ENCODE data around the gene SRGAP3.
"Not testable (repeated sequence)": the region's sequence is repeated elsewhere in the genome, so short reads cannot be mapped to it uniquely, and the experiment has no call there.

SRGAP3 gene

DNA sequence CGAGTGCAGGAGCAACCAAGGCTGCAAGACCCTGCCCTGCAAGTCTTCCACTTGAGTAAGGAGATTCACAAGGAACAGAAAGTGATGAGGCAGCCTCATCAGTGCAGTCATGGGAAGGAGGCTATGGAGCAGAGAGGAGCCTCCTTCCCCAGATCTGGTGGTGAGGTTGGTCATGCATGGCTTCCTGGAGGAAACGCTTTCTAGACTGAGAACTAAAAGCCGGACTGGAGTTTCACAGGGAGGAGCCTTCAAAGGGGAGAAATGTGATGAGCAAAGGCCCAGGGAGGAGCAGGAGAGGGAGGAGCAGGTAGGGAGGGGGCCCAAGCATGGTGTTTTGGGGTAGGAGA is 139.9 kb downstream of the SRGAP3 start:
- DNase-seq: no peak

DNA sequence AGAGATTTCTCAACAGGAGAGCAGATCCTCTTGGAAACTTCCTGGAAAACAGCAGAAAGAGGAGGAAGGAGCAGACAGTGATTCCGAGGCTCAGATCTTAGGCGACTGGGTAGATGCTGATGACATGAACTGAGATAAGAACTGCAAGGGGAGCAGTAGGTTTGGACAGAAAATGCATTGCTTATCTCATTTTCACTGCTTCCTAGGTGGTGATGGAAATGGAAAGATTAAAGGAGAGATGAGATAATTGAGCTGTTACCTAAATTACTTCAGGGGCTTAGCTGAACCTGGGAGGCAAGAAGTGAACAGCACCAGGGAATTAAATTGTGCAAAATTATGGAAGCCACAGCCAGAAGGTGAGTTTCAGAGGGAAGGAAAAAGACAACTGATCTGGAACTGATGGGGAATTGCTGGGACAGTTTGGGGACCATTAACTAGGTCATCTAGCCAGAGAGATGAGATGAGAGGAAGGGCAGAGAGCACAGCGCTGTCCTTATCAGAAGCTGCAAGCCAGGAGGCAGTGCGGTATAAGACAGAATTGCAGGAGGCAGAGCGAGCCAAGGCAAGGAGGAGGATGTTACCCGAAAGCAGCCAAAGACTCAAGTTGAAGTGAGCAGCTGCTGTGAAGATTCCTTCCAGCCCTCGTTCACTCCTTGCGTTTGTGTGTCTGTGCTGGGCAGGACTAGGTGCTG is 140.4 kb downstream of the SRGAP3 start:
- no peak for DNase-seq

DNA sequence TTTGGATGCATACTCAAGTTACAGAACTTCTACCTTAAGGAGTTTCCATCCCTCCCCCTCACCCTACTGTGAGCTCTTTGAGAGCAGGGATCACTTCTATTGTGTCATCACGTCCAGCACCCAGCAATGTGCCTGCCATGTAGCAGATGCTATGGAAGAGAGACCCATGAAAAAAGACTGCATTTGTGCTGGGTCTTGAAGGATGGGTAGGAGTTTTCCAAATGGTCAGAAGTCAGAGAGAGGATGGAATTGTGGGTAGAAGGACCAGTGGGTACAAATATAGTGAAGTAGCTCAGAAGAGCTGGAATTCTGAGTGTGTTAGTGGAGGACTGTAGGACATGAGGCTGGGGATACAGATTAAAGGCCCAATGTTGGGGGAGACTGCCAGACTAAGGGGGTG is 141.7 kb downstream of the SRGAP3 start:
- DNase-seq: no peak

DNA sequence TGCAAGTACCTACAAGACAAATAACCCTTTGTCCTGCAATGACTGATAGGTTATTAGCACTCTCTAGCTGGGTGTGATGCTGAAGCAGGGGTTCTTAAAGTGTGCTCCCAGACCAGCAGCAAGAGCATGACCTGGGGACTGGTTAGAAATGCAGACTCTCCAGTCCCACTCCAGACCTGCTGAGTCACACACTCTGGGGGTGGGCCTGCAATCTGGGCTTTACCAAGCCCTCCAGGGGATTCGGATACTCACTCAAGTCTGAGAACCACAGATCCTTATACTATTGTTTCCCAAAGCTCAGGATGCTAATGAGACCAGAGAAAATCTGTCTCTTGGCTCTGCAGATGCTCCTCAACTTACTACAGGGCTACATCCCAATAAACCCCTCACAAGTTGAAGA is 144.0 kb downstream of the SRGAP3 start:
- no peak for DNase-seq

DNA sequence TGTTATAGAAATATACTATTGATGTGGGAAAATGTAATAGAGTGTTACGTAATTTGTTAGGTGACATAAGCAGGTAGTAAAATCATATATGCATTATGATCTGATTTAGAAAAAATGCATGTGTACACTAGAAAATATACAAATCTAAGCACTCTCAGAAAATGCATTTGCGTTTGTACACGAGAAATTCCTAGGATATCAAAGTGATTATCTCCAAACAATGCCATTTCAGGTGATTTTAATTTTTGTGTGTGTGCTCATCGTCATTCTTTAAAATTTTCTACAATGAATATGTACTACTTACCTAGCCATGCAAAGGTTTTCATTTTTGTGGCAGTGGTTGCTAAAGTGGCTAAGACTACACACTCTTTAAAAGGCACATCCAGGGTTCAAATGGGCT is 145.3 kb downstream of the SRGAP3 start:
- no peak for DNase-seq

DNA sequence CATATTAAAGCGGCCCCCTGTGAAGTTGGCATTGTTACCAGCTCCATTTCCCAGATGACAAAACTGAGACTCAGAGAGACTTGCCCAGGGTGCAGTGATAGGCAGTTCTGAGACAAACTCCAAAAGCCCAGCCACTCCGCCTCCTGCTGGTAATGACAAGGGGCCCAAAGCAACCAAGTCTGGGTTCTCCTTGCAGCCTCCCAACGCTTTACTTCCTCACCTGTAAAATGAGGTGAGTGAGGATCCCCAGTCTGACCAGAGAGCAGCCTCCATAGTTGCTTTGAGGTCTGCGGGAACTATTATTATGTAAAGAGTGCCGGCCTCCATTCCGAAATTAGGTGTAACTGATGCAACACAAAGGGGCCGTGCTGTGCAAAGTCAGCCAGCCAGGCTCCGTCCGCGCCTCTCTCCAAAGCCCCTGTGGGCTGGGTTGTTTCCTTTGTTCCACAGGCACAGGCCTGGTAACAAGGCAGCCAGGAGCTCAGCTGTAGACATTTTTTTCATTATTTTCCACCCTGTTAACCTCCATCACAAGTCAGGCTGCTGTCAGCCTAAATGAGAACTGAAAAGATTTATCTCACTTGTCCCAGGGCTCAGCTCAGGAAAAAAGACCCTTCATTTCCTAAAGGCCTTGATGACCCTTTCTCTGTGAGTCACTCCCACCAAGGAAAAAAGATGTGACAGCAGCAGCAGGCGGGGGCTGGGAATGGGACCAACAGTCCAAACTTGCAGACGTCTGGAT is 147.0 kb downstream of the SRGAP3 start:
- DNase-seq: no peak

DNA sequence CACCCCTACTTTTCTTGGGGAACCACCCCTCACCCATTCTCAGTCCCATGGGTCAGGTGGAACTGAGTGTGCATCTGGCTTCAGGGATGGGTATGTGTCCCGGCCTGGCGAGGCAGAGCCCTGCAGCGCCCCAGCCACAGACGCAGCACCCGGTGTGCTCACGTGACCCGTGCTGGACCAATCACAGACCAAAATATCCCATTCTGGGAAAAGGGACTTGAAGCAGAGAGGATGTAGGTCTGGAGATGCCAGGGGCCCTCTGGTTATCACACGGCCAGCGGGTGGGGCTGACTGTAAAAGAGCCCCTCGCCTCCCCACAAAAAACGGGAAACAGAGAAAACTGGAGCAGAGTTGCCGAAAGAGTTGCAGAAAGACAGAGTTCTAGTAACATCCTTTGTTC is 148.2 kb downstream of the SRGAP3 start:
- DNase-seq: no peak

DNA sequence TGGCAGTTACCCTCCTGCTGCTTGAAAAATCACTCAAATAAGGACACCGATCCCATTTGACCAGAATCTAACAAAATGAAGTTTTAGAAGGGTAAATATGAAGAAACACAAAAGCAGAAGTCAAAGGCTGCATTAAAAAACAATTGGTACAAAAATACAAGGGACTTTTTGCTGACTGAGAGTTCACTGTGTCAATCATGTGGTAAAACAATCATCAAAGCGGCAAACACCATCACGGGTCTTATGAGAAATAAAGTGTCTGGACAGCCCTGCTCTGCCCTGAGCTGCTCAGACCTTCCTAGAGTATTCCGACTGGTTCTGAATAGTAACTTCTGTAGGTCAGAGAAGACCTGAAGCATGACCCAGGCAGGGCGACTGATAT is 148.9 kb downstream of the SRGAP3 start:
- no peak for DNase-seq

DNA sequence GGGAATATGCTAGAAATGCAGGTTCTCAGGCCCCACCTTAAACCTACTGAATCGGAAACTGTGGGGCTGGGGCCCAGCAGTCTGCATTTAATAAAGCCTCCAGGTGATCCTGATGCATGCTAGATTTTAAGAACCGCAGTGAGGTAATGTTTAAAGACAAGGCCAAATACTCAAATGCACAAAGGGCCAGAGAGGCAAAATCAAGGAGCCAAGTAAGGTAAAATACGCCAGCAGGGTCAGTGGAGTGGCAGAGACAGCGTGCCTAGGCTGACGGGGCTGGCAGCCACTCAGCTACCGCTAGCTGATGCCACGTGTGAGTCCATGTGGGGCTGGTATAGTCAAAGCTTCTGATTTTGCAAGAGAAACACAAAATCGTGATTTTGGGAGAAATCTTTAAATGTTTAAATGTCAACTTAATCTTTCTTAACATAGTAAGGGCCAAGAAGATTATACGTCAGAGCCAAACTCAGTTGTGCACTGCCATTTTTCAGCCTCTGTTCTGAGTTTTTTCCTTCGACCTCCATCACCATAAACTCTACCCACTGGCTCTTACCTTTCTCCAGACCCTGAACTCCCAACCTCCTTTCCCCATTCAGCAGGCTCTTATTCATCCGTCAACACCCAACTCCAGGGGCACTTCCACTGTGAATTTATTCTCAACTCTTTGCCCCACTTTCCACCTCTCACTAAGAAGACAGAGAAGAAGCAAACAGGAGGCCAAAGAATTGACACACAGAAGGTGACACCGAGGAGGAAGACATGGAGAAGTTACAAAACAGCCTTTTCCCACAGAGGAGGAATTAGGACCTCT is 149.5 kb downstream of the SRGAP3 start:
- no peak for DNase-seq

DNA sequence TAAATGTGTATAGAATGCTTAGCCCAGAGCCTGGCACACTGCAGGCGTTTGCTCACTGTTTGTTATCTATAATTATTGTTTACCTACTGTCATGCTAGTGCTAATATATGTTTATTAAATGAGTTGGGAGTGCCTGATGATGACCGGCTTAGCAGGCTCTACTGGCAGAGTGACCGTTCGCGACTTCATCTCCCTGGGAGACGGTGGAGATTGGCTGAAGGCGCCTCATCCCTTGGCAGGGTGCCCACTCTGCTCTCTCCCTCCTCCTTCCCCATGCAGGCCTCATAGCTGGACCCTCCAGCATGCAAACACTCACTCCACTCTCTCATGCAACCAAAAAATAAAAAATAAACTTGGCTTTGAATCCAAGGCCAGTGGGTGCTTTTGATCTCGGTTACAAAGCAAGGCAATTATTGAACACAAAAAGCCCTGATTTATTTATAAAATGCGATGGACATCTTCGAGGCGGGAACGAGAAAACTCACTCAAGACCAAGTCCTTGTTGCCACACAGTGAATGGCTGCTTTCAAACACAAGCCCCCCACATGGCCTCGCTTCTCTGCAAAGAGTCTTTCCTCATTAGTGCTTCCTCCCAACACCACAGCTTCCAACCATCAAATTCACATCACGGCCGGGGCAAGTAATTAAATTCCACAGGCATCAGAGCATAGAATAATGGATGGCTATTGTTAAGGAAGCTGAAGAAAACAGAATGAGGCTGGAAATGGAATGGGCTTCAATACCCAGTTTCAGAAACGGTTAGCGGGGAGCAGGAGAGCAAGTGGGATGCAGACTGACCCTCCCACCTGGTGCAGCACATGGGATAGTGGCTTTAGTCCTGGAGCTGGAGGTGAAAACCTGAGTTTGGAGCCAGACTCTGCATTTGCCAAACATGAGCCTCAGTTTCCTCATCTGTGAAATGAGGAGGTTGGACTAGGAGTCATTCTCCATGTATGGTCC is 150.4 kb downstream of the SRGAP3 start:
- DNase-seq: no peak

DNA sequence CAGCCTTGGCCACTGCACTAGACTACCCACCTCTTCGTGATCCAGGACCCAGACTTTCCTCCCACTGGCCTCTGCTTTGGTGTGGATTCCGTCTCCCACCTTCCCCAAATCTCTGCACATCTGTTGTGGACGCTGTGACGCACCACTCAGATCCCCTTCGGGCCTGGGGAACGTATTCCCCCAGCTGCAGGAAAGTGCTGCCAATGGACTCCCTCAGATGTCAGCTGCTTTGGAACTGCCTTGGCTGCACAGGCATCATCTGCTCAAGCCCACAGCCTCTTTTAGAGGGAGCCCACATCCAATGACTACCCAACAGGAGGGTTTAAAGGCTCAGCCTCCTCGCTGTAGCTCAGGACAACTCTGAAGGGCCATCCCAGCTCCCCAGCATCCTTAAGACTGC is 152.0 kb downstream of the SRGAP3 start:
- DNase-seq: no peak

DNA sequence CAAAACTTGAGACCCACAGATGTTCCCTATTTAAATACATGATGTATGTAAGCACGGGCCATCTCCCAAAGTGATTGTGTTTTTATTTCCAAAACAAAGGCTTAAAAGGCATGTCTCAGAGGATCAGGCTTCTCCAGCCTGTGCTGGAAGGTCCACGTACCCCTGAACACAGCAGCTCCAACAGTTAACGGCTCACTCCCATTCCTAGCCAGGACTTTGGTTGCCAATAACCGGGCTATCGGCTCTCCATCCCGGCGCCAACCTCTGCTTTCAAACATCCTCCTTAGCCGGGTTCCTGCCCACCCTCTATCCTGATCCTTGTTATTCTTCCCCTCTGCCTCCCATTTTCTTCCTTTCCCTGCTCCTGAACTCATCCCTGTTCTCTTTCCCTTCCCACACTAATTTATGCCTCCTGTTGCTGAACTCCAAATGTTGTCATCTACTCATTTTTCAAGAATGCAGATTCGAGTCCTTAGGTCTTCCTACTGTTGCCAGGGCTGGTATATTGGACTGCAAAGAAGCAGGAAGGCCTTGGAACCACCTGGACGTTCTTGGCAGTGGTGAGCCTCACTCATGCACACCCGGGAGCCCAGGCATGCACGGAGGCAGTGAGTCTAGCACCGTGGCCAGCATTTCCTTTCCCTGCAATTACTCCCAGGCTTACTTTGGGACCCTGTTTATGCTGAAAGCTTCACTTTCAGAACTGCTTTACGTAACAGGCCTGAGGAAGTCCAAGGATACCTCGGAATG is 157.8 kb downstream of the SRGAP3 start:
- DNase-seq: no peak

DNA sequence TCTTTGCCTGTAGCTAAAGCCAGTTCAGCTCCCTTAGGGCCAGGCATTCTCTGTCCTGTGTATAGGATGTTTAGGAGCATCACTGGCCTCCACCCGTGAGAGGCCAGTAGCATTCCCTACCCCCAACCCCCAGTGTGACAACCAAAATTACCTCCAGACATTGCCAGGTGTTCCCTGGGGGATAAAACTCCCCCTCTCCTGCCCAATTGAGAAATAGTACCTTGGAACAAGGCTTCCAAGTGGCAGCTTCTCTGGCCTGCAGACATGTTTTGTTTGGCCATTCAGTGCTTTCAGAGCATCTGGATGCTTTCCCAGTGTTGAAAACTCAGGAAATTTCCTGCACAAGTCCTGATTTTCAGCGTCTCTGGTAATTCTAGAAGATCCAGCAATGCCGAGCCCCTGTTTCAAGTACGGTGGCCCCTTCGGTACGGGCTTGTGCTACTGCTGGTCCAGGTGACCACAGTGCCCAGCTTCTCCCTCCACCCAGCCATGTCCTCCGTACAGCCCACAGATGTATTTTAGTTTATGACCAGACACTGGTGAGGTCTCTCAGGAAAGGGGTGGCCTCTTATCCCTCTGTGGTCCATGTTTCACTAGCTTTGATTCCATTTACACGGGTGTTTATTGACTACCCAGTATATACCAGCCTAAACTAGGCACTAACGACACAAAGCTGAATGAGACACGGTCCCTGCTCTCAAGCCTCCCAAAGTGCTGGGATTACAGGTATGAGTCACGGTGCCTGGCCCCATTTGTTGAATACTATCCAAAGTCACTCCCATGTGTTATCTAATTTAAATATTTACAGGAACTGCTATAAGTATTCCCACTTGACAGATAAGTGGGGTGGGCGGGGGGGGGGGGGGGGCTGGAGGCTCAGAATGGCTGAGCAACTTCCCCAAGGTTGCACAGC is 160.7 kb downstream of the SRGAP3 start:
- DNase-seq: no peak

DNA sequence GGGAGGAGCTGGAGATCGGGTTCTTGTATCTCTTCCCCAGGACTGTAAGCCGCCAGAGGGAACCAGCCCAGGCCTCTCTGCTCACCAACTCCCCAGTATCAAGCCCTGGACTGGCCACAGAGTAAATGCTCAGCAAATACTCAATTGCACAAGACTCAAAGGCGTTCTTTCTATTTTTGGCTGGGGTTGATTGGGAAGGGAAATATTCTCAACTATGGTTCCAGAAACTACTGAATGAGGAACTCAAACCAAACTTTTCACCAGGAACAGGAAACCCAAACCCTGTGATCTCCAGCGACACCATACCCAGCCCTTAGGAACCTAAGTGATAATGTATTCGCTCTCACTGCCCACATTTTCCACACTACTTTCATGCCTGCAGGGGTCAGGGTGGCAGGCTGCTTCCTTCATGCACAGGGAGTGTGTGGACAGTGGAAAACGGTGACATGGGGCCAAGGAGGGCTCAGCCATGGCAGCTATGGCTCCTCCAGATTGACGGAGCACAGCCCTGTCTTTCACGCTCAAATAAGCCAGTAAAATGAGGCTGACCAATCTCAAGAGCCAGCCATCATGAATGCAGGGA is 161.5 kb downstream of the SRGAP3 start:
- no peak for DNase-seq

DNA sequence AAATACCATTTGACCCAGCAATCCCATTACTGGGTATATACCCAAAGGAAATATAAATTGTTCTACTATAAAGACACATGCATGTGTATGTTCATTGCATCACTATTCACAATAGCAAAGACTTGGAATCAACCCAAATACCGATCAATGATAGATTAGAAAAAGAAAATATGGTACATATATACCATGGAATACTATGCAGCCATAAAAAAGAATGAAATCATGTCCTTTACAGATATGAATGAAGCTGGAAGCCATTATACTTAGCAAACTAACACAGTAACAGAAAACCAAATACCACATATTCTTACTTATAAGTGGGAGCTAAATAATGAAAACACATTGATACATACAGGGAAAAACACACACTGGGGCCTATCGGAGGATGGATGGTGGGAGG is 164.0 kb downstream of the SRGAP3 start:
- not testable (repeated sequence) for DNase-seq

DNA sequence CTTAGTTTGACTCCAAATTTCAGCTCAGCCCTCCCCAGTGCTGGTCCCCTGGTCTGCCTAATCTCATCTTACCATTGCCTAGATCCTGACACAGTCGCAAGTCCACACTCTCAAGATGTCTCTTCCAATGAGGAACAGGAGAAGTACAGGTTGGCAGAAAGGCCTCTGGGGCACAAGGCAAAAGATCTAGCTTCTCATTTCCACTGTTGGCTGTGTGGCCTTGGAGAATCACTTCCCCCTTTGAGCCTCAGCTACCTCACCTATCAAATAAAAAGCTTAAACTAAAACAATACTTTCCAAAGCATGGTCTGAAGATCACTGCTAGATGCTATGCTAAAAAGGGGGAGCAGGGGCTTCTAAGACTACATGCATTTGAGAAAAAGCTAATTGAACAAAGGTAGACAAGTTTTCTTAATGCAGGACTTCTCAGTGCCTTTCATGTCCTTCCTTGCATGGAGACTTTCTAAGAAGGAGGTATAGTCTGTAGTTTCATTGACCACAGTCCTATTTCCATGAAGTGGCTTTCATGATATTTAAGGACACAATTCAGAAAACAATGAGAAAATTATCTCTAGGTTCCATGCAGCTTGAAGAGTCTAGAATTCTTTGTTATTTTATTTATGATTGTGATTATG is 168.1 kb downstream of the SRGAP3 start:
- DNase-seq: no peak

DNA sequence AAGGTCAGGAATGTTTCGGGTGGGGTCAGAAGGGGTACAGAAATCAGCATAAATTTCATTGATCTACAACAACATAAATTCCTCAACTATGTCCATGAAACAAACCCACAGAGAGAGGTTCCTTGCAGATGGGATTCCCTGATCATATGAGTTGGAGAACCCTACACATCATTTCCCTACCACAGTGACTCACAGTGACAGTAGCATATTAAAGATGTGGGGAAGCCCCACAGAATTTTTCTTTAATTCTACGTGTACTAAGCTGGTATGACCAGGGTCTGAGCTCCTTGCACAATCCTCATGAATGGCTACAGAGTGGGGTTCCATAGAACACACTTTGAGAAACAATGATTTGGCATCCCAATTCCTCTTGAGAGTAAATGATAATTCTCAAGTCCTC is 169.3 kb downstream of the SRGAP3 start:
- no peak for DNase-seq

DNA sequence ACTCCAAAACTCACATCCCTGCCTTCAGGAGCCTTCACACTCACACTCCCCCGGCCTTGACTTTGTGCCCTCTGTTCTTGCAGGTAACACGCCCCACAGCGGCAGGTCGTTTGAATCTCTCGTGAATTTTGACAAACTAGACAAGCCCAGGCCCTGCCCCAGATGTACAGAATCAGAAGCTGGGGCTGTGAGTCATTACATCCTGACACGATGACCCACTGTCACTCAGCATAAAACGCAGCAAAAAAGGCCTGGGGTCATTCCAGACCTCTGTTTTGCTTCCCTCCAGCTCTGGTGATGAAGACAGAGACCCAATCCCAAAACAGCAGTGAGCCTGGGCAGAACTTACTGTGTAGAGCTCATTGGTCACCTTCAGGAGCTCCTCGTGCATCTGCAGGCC is 169.8 kb downstream of the SRGAP3 start:
- no peak for DNase-seq

DNA sequence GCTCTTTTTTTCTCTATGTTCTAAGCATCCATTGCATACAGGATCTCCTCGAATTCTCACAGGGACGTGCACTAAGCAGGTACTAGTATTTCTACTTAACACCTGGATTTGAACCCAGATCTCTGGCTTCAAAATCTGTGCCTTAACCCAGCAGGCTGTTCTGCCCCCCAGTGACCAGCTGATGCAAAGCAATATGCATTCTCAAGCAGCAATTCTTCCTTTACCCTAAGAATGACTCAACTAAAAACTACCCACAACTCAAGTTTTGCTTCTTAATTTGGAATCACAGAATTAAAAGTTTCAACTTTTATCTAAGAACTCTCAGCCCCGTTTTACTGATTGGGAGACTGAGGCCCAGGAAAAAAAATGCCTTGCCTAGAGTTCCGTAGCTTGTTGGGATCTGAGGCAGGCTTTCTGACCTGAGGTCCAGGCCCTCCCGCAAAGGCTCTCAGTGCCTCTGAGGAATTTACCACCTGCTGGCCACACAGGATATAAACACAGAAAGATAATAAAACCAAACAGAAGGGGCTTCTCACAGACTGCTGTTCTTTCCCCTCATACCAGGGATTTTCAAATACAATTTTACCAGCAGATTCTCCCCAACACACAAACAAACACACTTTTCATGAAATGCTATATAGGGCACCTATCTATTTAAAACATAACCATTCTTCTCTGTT is 170.7 kb downstream of the SRGAP3 start:
- no peak for DNase-seq

Measured in activated CD4-positive, alpha-beta T cell treated with anti-CD3 and anti-CD28 coated beads, Interleukin-2, amount 50 U/mL, for 48 hours (primary cell).